Measurements from ENCODE around the gene UNC45B. TPM values are rescaled to one million over a fixed set of nuclear protein-coding genes. Genes with fewer than 3 reads are reported as not detected.
"Not testable (repeated sequence)": the region's sequence is repeated elsewhere in the genome, so short reads cannot be mapped to it uniquely, and the experiment has no call there.

The UNC45B gene
- total RNA-seq, 1 experiment from 2014 or later: not detected

- no peak for TF ChIP-seq CTCF (IDR thresholded peaks at IDR 0.05 in 2 of 3, conservative IDR thresholded peaks at IDR 0.05 in 1 of 3; ENCODE audit: borderline replicate concordance in 1 of 3, insufficient read depth in 1 of 3, low read depth in 2 of 3, low read length in 2 of 3)
- no peak for TF ChIP-seq TCF7L2 (IDR thresholded peaks at IDR 0.05; ENCODE audit: borderline replicate concordance, extremely low read depth, insufficient read depth, insufficient read length)
- no peak for TF ChIP-seq CEBPB (IDR thresholded peaks at IDR 0.05; ENCODE audit: low read depth)
- no peak for TF ChIP-seq POLR2AphosphoS5 (IDR thresholded peaks at IDR 0.05; ENCODE audit: low read depth, low read length)
- no peak for TF ChIP-seq SRF (IDR thresholded peaks at IDR 0.05; ENCODE audit: low read depth)
- TF ChIP-seq RAD21 (IDR thresholded peaks at IDR 0.05; ENCODE audit: low read depth): no peak
- TF ChIP-seq ZBTB33 (IDR thresholded peaks at IDR 0.05; ENCODE audit: extremely low read depth, insufficient replicate concordance, low read length): no peak
- TF ChIP-seq ELF1 (IDR thresholded peaks at IDR 0.05; ENCODE audit: borderline replicate concordance, low read depth): no peak
- Histone ChIP-seq H3K4me3 (replicated peaks in 1 of 2; ENCODE audit: low read depth in 1 of 2, low read length in 2 of 2) (no peak overlapping the region), H3K36me3 (ENCODE audit: control insufficient read depth in 1 of 2, insufficient read depth in 2 of 2, low read length in 2 of 2) (no peaks in the 10 kb centered on the region), H3K9me2 (ENCODE audit: insufficient read depth) (no peaks in the 10 kb centered on the region), H3K27ac (ENCODE audit: low read depth, low read length) (no peak overlapping the region), H3K4me1 (ENCODE audit: control insufficient read depth in 1 of 2, insufficient read depth in 2 of 2, low read length in 2 of 2) (no peaks in the 10 kb centered on the region), H3K27me3 (ENCODE audit: insufficient read depth, low read length) (peaks cover 23% of the 10 kb centered on the region), H3K9me3 (ENCODE audit: control insufficient read depth in 1 of 2, insufficient read depth in 1 of 2, low read depth in 1 of 2, low read length in 2 of 2) (peaks cover 0 to 6% of the 10 kb centered on the region in 2 experiments; a peak in 1 of 4 replicates), H3K9ac (ENCODE audit: low read length) (no peak overlapping the region), H3K4me2 (ENCODE audit: low read length) (no peak overlapping the region), H4K20me1 (ENCODE audit: insufficient read depth) (no peaks in the 10 kb centered on the region), H3K79me2 (ENCODE audit: insufficient read depth, low read length) (no peaks in the 10 kb centered on the region), H2AFZ (ENCODE audit: low read depth, low read length, poor library complexity, severe bottlenecking) (no peak overlapping the region)
- intact Hi-C loops (cut with micrococcal nuclease): no loop called here
- RAD21 ChIA-PET (ENCODE audit: low non-redundant PET in 1 of 2, low total read pairs in 2 of 2, uncharacterized antibody in 2 of 2, unreplicated experiment in 2 of 2): no interaction called here
- DNase-seq (ENCODE audit: low read depth, low spot score) (no peak), ATAC-seq (no peak)
- POLR2A ChIA-PET: no interaction called here
- CTCF ChIA-PET: no interaction called here
- BruUV-seq (replicated peaks): no TSS peak
Measured at GRCh38 chr17:35192708-35193107, 45.1 kb downstream of the UNC45B start.

GRCh38 chr17:35194001-35194400, 46.4 kb downstream of the UNC45B start, which contains the start of gene SLC35G3:
SLC35G3 (minus strand) TSS chr17:35194393; CDS start chr17:35194307, 86 bp downstream.
- H3K9ac ChIP-seq (ENCODE audit: low read length); H3K36me3 ChIP-seq (ENCODE audit: control insufficient read depth in 1 of 2, insufficient read depth in 2 of 2, low read length in 2 of 2); H4K20me1 ChIP-seq (ENCODE audit: insufficient read depth); intact Hi-C loops (cut with micrococcal nuclease); H2AFZ ChIP-seq (ENCODE audit: low read depth, low read length, poor library complexity, severe bottlenecking); CTCF ChIA-PET; H3K4me1 ChIP-seq (ENCODE audit: control insufficient read depth in 1 of 2, insufficient read depth in 2 of 2, low read length in 2 of 2); H3K27ac ChIP-seq (ENCODE audit: low read depth, low read length); BruUV-seq (replicated peaks); POLR2A ChIA-PET; RAD21 ChIA-PET (ENCODE audit: low non-redundant PET in 1 of 2, low total read pairs in 2 of 2, uncharacterized antibody in 2 of 2, unreplicated experiment in 2 of 2); DNase-seq (ENCODE audit: low read depth, low spot score); H3K9me2 ChIP-seq (ENCODE audit: insufficient read depth); ATAC-seq; H3K9me3 ChIP-seq (ENCODE audit: control insufficient read depth in 1 of 2, insufficient read depth in 1 of 2, low read depth in 1 of 2, low read length in 2 of 2); H3K4me2 ChIP-seq (ENCODE audit: low read length); H3K4me3 ChIP-seq (replicated peaks in 1 of 2; ENCODE audit: low read depth in 1 of 2, low read length in 2 of 2); H3K79me2 ChIP-seq (ENCODE audit: insufficient read depth, low read length): not testable (repeated sequence)
- H3K27me3 ChIP-seq (ENCODE audit: insufficient read depth, low read length): peaks cover 14% of the 10 kb centered on the region; the same call in 1 of the 2 replicates

- RAD21 ChIA-PET (ENCODE audit: low non-redundant PET in 1 of 2, low total read pairs in 2 of 2, uncharacterized antibody in 2 of 2, unreplicated experiment in 2 of 2); H3K4me3 ChIP-seq (replicated peaks in 1 of 2; ENCODE audit: low read depth in 1 of 2, low read length in 2 of 2); H3K9me2 ChIP-seq (ENCODE audit: insufficient read depth); CTCF ChIA-PET; H4K20me1 ChIP-seq (ENCODE audit: insufficient read depth); BruUV-seq (replicated peaks); DNase-seq (ENCODE audit: low read depth, low spot score); H2AFZ ChIP-seq (ENCODE audit: low read depth, low read length, poor library complexity, severe bottlenecking); H3K27ac ChIP-seq (ENCODE audit: low read depth, low read length); H3K9me3 ChIP-seq (ENCODE audit: control insufficient read depth in 1 of 2, insufficient read depth in 1 of 2, low read depth in 1 of 2, low read length in 2 of 2); H3K9ac ChIP-seq (ENCODE audit: low read length); ATAC-seq; H3K79me2 ChIP-seq (ENCODE audit: insufficient read depth, low read length); H3K36me3 ChIP-seq (ENCODE audit: control insufficient read depth in 1 of 2, insufficient read depth in 2 of 2, low read length in 2 of 2); intact Hi-C loops (cut with micrococcal nuclease); POLR2A ChIA-PET; H3K4me2 ChIP-seq (ENCODE audit: low read length); H3K4me1 ChIP-seq (ENCODE audit: control insufficient read depth in 1 of 2, insufficient read depth in 2 of 2, low read length in 2 of 2): not testable (repeated sequence)
- peaks cover 14% of the 10 kb centered on the region; the same call in 1 of the 2 replicates for H3K27me3 ChIP-seq (ENCODE audit: insufficient read depth, low read length)
Measured at GRCh38 chr17:35195062-35195461, 47.4 kb downstream of the UNC45B start.
